Measurements from ENCODE around the gene NCCRP1.
A peak's percentile ranks its signal among the peaks of the same experiment; 100 is the strongest.

The NCCRP1 gene

GRCh38 chr19:39155114-39155700 is 41.6 kb upstream of the NCCRP1 start:
- no peak overlapping the region for H2AFZ ChIP-seq (ENCODE audit: low read length)
- H2BK12ac ChIP-seq (ENCODE audit: low read length): no peak overlapping the region
- H3K18ac ChIP-seq (ENCODE audit: low read length): peak overlapping the region; percentile 32
- no peak overlapping the region for H4K91ac ChIP-seq (ENCODE audit: low read depth, low read length, poor library complexity)
- H4K8ac ChIP-seq (ENCODE audit: low read depth, low read length): no peak overlapping the region
- H2AK5ac ChIP-seq (ENCODE audit: low read depth, low read length): peak overlapping the region; percentile 60
- no peak overlapping the region for H3K9ac ChIP-seq (ENCODE audit: low read depth, low read length, poor library complexity)
- no peak overlapping the region for H3K4me3 ChIP-seq (ENCODE audit: low read length in 2 of 2)
- no peak overlapping the region for H3K14ac ChIP-seq (ENCODE audit: low read length)
- peaks cover 0 to 5% of the 10 kb centered on the region in 2 donors for H3K36me3 ChIP-seq (replicated peaks in 1 of 2; ENCODE audit: control insufficient read depth in 2 of 2, insufficient read depth in 2 of 2, low read length in 2 of 2)
- no peak overlapping the region for H3K4me2 ChIP-seq (ENCODE audit: insufficient read depth, low read length, poor library complexity, severe bottlenecking)
- no peak for DNase-seq (ENCODE audit: low spot score)
- H3K23ac ChIP-seq (ENCODE audit: low read depth, low read length, poor library complexity): peak overlapping the region; percentile 46
- H3K27me3 ChIP-seq (ENCODE audit: control insufficient read depth in 3 of 3, insufficient read depth in 3 of 3, low read depth in 1 of 3, low read length in 3 of 3): peaks cover 0 to 2% (median 0%) of the 10 kb centered on the region in 3 experiments
- WGBS, 2 donors (ENCODE audit: extremely low coverage in 2 of 2, insufficient read length in 2 of 2, insufficient replicate concordance in 1 of 2): no CpG with 5 or more reads among the region's 11 CpGs
- peaks cover 25% of the 10 kb centered on the region for H3K79me1 ChIP-seq (ENCODE audit: low read depth, low read length)
- H3K4me1 ChIP-seq (ENCODE audit: control insufficient read depth in 2 of 2, insufficient read depth in 1 of 2, low read depth in 1 of 2, low read length in 2 of 2): peaks cover 0 to 28% of the 10 kb centered on the region in 2 donors
- peak overlapping the region; percentile 31 for H3K27ac ChIP-seq (replicated peaks; ENCODE audit: low read length)
- H3K9me3 ChIP-seq (replicated peaks in 1 of 2; ENCODE audit: control insufficient read depth in 2 of 2, insufficient read depth in 1 of 2, low read depth in 1 of 2, low read length in 2 of 2): peaks cover 0 to 3% of the 10 kb centered on the region in 2 donors
- H2BK15ac ChIP-seq (ENCODE audit: low read length): no peak overlapping the region
- H3K4ac ChIP-seq (ENCODE audit: low read length): no peak overlapping the region
- H2BK120ac ChIP-seq (ENCODE audit: low read depth, low read length): no peak overlapping the region
- H2BK5ac ChIP-seq (ENCODE audit: low read length): peak overlapping the region; percentile 28

- Histone ChIP-seq H3K18ac (ENCODE audit: low read length) (peak overlapping the region; percentile 19), H2BK5ac (ENCODE audit: low read length) (peak overlapping the region; percentile 46), H2AK5ac (ENCODE audit: low read depth, low read length) (peak overlapping the region; percentile 86), H3K27me3 (ENCODE audit: control insufficient read depth in 3 of 3, insufficient read depth in 3 of 3, low read depth in 1 of 3, low read length in 3 of 3) (peaks cover 0 to 2% (median 0%) of the 10 kb centered on the region in 3 experiments), H2BK120ac (ENCODE audit: low read depth, low read length) (no peak overlapping the region), H3K4me3 (ENCODE audit: low read length in 2 of 2) (no peak overlapping the region), H3K4me1 (ENCODE audit: control insufficient read depth in 2 of 2, insufficient read depth in 1 of 2, low read depth in 1 of 2, low read length in 2 of 2) (peaks cover 0 to 25% of the 10 kb centered on the region in 2 donors), H2BK15ac (ENCODE audit: low read length) (no peak overlapping the region), H3K27ac (replicated peaks; ENCODE audit: low read length) (no peak overlapping the region), H3K4me2 (ENCODE audit: insufficient read depth, low read length, poor library complexity, severe bottlenecking) (no peak overlapping the region), H2AFZ (ENCODE audit: low read length) (no peak overlapping the region), H3K9ac (ENCODE audit: low read depth, low read length, poor library complexity) (peak overlapping the region; percentile 15), H3K23ac (ENCODE audit: low read depth, low read length, poor library complexity) (no peak overlapping the region), H4K8ac (ENCODE audit: low read depth, low read length) (no peak overlapping the region), H3K14ac (ENCODE audit: low read length) (no peak overlapping the region), H3K36me3 (replicated peaks in 1 of 2; ENCODE audit: control insufficient read depth in 2 of 2, insufficient read depth in 2 of 2, low read length in 2 of 2) (peaks cover 0 to 5% of the 10 kb centered on the region in 2 donors), H3K4ac (ENCODE audit: low read length) (no peak overlapping the region), H3K9me3 (replicated peaks in 1 of 2; ENCODE audit: control insufficient read depth in 2 of 2, insufficient read depth in 1 of 2, low read depth in 1 of 2, low read length in 2 of 2) (peaks cover 0 to 3% of the 10 kb centered on the region in 2 donors), H4K91ac (ENCODE audit: low read depth, low read length, poor library complexity) (no peak overlapping the region), H3K79me1 (ENCODE audit: low read depth, low read length) (peaks cover 25% of the 10 kb centered on the region), H2BK12ac (ENCODE audit: low read length) (no peak overlapping the region)
- no peak for DNase-seq (ENCODE audit: low spot score)
- no CpG with 5 or more reads among the region's 15 CpGs for WGBS, 2 donors (ENCODE audit: extremely low coverage in 2 of 2, insufficient read length in 2 of 2, insufficient replicate concordance in 1 of 2)
Measured at GRCh38 chr19:39155741-39156140, 41.0 kb upstream of the NCCRP1 start.

GRCh38 chr19:39156326-39157230 is 40.2 kb upstream of the NCCRP1 start:
- WGBS, 2 donors (ENCODE audit: extremely low coverage in 2 of 2, insufficient read length in 2 of 2, insufficient replicate concordance in 1 of 2): no CpG with 5 or more reads among the region's 24 CpGs
- no peak overlapping the region for H3K27ac ChIP-seq (replicated peaks; ENCODE audit: low read length)
- H2BK120ac ChIP-seq (ENCODE audit: low read depth, low read length): no peak overlapping the region
- H3K4me3 ChIP-seq (ENCODE audit: low read length in 2 of 2): peak overlapping the region in 1 of 2 donors; percentile 30
- peaks cover 0 to 3% of the 10 kb centered on the region in 2 donors for H3K9me3 ChIP-seq (replicated peaks in 1 of 2; ENCODE audit: control insufficient read depth in 2 of 2, insufficient read depth in 1 of 2, low read depth in 1 of 2, low read length in 2 of 2)
- no peak for DNase-seq (ENCODE audit: low spot score)
- H2AFZ ChIP-seq (ENCODE audit: low read length): no peak overlapping the region
- peaks cover 0 to 5% of the 10 kb centered on the region in 2 donors for H3K36me3 ChIP-seq (replicated peaks in 1 of 2; ENCODE audit: control insufficient read depth in 2 of 2, insufficient read depth in 2 of 2, low read length in 2 of 2)
- H3K18ac ChIP-seq (ENCODE audit: low read length): peak overlapping the region; percentile 77
- H2BK15ac ChIP-seq (ENCODE audit: low read length): no peak overlapping the region
- H3K9ac ChIP-seq (ENCODE audit: low read depth, low read length, poor library complexity): no peak overlapping the region
- H3K23ac ChIP-seq (ENCODE audit: low read depth, low read length, poor library complexity): peak overlapping the region; percentile 67
- no peak overlapping the region for H4K8ac ChIP-seq (ENCODE audit: low read depth, low read length)
- H3K4ac ChIP-seq (ENCODE audit: low read length): peak overlapping the region; percentile 56
- peaks cover 28% of the 10 kb centered on the region for H3K79me1 ChIP-seq (ENCODE audit: low read depth, low read length)
- peaks cover 0 to 24% of the 10 kb centered on the region in 2 donors for H3K4me1 ChIP-seq (ENCODE audit: control insufficient read depth in 2 of 2, insufficient read depth in 1 of 2, low read depth in 1 of 2, low read length in 2 of 2)
- H2BK5ac ChIP-seq (ENCODE audit: low read length): peak overlapping the region; percentile 83
- H2BK12ac ChIP-seq (ENCODE audit: low read length): no peak overlapping the region
- H3K14ac ChIP-seq (ENCODE audit: low read length): peak overlapping the region; percentile 49
- peak overlapping the region; percentile 91 for H2AK5ac ChIP-seq (ENCODE audit: low read depth, low read length)
- H3K27me3 ChIP-seq (ENCODE audit: control insufficient read depth in 3 of 3, insufficient read depth in 3 of 3, low read depth in 1 of 3, low read length in 3 of 3): peaks cover 0 to 2% (median 0%) of the 10 kb centered on the region in 3 experiments
- H4K91ac ChIP-seq (ENCODE audit: low read depth, low read length, poor library complexity): no peak overlapping the region
- no peak overlapping the region for H3K4me2 ChIP-seq (ENCODE audit: insufficient read depth, low read length, poor library complexity, severe bottlenecking)

Measured in neuronal stem cell (in vitro differentiated cells).